Stimulated activated CD4-positive, alpha-beta T cell treated with anti-CD3 and anti-CD28 coated beads, Interleukin-12 subunit alpha, Interleukin-12 subunit beta, amount 100 ng/mL, for 4 hours (primary cell): Measurements from ENCODE around the gene PCP4.
"Not testable (repeated sequence)": the region's sequence is repeated elsewhere in the genome, so short reads cannot be mapped to it uniquely, and the experiment has no call there.

ENCODE experiments used
- DNase-seq: peaks from one replicate; pipeline ENCODE4 v3.0.0-alpha.2; 2020

Gene PCP4

GRCh38 chr21:39869141-39869818, 2.0 kb downstream of the PCP4 start:
- DNase-seq: no peak

GRCh38 chr21:39873687-39874086, 6.4 kb downstream of the PCP4 start:
- DNase-seq: no peak

GRCh38 chr21:39874206-39874605, 7.0 kb downstream of the PCP4 start:
- no peak for DNase-seq

- DNase-seq: no peak
These were observed 7.5 kb downstream of the PCP4 start for GRCh38 chr21:39874759-39875158.

- no peak for DNase-seq
These were observed 14.4 kb downstream of the PCP4 start for GRCh38 chr21:39881661-39882060.

GRCh38 chr21:39882151-39882838, 15.1 kb downstream of the PCP4 start:
- DNase-seq: no peak

GRCh38 chr21:39882839-39883195, 15.6 kb downstream of the PCP4 start:
- DNase-seq: no peak

- no peak for DNase-seq
These were observed 18.0 kb downstream of the PCP4 start for GRCh38 chr21:39885119-39885848.

GRCh38 chr21:39888848-39889247, 21.6 kb downstream of the PCP4 start:
- DNase-seq: no peak

GRCh38 chr21:39891111-39891510, 23.9 kb downstream of the PCP4 start:
- no peak for DNase-seq

- DNase-seq: not testable (repeated sequence)
These were observed 24.6 kb downstream of the PCP4 start for GRCh38 chr21:39891863-39892262.

GRCh38 chr21:39900491-39900890, 33.3 kb downstream of the PCP4 start:
- no peak for DNase-seq

GRCh38 chr21:39900911-39901310, 33.7 kb downstream of the PCP4 start:
- DNase-seq: no peak

GRCh38 chr21:39902986-39903385, 35.7 kb downstream of the PCP4 start:
- no peak for DNase-seq

- DNase-seq: no peak
These were observed 37.2 kb downstream of the PCP4 start for GRCh38 chr21:39904457-39904856.

- DNase-seq: no peak
These were observed 41.2 kb downstream of the PCP4 start for GRCh38 chr21:39908265-39908923.

GRCh38 chr21:39911286-39912199, 44.3 kb downstream of the PCP4 start:
- no peak for DNase-seq

- DNase-seq: no peak
These were observed 46.6 kb downstream of the PCP4 start for GRCh38 chr21:39913706-39914305.

GRCh38 chr21:39915881-39916280, 48.6 kb downstream of the PCP4 start:
- no peak for DNase-seq

- DNase-seq: no peak
These were observed 51.3 kb downstream of the PCP4 start for GRCh38 chr21:39918558-39918957.

- no peak for DNase-seq
These were observed 56.2 kb downstream of the PCP4 start for GRCh38 chr21:39923476-39923875.
